Stimulated activated CD8-positive, alpha-beta memory T cell treated with anti-CD3 and anti-CD28 coated beads, Interleukin-4, amount 100 ng/mL, for 48 hours (primary cell): ENCODE data around the gene ANKRD31.
A peak's percentile ranks its signal among the peaks of the same experiment; 100 is the strongest.
"Not testable (repeated sequence)": the region's sequence is repeated elsewhere in the genome, so short reads cannot be mapped to it uniquely, and the experiment has no call there.

Source experiments
- DNase-seq: peaks from one replicate; pipeline ENCODE4 v3.0.0-alpha.2; 2020

The ANKRD31 gene

DNA sequence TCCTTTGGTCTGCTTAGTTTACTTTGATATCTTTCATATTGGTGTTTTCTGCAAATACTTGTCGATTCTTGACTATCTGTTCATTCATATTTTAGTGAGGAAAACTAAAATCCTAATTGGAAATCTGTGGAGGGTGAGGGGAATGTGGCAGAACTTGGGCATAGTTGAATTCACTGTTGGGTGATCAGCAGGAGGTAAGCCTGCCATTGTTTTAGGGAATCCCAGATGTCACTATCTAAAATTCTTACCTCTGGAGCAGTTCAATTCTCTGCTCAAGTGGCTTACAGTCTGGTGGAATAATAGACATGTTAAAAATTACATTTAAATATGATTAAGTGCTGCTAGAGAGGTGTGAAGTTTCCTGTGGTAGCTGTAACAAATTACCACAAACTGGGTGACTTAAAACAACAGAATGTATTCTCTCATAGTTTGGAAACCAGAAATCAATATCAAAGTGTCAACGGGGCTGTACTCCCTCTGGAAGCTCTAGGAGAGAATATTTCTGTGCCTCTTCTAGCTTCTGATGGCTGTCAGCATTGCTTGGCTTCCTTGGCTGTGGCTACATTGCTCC lies 94.0 kb downstream of the ANKRD31 start:
- no peak for DNase-seq

DNA sequence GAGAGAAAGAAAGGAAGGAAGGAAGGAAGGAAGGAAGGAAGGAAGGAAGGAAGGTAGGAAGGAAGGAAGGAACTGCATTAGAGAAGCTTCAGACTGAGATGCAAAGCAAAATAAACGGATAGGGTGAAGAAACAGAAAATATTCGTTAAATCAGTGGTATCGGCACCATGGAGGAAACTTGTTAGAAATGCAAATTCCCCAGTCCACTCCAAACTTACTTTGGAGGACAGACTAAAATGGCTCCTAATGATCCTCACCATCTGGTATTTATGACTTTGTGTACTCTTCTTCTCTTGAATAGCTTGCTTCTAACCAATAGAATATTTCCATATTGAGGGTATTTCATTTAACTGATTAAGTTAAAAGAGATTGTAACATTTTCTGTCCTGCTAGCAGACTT lies 96.4 kb downstream of the ANKRD31 start:
- no peak for DNase-seq

- no peak for DNase-seq
Measured at GRCh38 chr5:75138689-75139088, 98.0 kb downstream of the ANKRD31 start.

DNA sequence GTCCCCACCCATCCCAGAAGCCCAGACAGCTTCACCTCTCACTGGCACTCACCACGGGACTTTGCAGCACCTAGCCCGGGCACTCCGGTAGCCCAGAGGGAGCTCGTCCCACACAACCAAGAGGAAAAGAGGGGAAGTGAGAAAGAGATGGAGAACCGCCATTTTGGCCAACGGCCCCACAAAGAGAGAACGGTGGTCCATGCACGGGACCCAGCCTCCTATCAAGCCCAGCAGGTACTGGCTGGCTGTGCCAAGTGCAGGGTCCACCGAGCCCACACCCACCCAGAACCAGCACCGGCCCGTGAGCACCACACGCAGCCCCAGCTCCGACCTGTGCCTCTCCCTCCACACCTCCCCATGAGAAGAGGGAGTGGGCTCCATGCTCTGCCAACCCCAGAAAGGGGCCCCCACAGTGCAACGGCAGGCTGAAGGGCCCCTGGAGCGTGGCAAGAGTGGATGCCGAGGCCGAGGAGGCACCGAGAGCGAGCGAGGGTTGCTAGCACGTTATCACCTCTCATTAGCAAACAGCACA lies 105.8 kb downstream of the ANKRD31 start:
- no peak for DNase-seq

DNA sequence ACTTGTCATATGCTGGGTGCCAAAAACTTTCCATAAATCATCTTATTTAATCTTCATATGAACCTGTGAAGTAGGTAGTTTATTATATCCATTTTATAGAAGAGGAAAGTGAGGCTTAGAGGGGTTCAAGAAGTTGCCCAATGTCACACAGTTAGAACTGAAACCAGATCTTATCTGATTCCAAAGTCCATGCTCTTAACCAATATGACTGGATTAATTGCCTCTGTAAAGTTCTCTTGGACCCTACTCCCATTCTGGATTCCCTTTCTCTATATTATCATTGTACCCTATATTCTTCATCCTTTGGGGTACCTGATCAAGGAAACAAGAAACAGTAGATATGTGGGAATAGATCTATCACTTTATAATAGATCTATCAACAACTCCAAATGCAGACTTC lies 119.8 kb downstream of the ANKRD31 start:
- DNase-seq = no peak

GRCh38 chr5:75114311-75114710 lies 122.4 kb downstream of the ANKRD31 start:
- not testable (repeated sequence) for DNase-seq

GRCh38 chr5:75113354-75114113 lies 123.1 kb downstream of the ANKRD31 start:
- no peak for DNase-seq

GRCh38 chr5:75108931-75109596 lies 127.6 kb downstream of the ANKRD31 start:
- DNase-seq = no peak

DNA sequence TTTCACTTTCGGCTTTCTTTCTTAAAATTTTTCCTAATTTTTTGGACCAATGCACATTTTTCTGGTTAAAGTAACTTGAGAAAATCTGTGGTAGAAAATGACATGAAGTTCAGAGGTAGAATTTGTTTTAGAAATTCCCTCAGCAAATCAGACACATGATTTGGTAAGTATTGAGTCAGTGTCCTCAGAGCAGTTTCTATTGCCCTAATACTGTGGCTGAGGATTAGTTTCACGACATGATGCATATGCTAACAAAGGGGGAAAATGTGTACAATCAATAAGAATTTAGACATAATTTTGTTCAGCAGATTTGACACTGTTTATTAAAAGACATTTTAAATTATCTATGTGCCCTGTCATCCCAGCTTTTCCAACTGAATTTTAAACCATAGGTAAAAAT lies 128.2 kb downstream of the ANKRD31 start:
- DNase-seq = no peak

- DNase-seq = not testable (repeated sequence)
Measured at GRCh38 chr5:75095956-75096355, 140.7 kb downstream of the ANKRD31 start.

DNA sequence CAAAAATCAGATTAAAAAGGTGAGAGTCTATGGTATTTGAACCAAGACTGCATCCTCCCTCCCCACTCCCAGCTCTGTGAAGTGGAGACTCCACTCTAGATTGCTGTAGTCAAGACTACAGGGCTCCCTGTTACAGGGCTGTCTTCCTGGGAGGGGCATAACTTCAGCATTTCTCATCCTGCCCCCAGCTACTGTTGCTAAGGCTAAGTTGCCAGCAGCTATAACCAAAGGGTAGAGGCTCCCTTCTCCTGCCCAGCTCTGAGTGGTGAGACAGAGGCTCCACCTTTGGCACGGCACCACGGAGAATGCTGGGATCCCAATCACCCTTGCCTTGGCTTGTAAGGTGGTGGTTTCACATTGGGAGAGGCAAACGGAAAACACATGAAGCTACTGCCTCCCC lies 145.1 kb downstream of the ANKRD31 start:
- no peak for DNase-seq

DNA sequence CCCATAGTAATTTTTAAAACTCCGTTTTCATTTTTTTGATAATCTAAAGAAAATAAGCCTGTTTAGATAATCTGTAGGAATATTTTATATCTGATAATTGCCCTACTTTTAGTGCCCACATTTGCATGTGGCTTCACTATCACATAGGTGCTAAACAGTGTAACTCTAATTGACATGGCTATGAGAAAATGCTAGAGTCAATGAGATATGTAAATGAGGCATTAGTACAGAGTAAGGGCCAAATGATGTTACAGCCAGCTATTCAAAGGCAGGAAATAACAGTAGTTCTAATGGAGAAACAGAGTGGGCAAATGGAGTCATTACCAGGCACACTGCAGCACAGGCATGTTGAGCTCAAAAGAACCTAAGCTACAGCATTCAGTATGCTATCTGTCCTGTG lies 147.0 kb downstream of the ANKRD31 start:
- DNase-seq = no peak

DNA sequence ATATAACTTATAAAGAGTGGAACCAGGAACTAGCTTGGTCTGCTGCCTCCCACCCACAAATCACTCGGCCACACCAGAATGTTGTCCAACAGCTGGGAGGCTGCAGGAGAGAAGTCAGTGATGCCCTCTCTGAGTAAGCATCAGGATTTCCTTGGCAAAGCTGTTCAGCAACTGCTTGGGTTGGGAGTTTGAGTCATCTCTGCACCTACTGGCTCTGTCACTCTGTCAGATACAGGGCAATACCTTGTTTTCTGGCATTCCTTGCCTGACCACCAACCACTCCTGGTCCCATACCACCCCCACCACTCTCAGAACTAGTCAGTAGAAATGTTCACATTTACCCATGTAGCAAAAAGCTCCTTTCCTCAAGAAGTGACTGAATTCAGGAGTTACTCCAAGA lies 147.5 kb downstream of the ANKRD31 start:
- peak; percentile 59 for DNase-seq

GRCh38 chr5:75088648-75089047 lies 148.0 kb downstream of the ANKRD31 start:
- no peak for DNase-seq

DNA sequence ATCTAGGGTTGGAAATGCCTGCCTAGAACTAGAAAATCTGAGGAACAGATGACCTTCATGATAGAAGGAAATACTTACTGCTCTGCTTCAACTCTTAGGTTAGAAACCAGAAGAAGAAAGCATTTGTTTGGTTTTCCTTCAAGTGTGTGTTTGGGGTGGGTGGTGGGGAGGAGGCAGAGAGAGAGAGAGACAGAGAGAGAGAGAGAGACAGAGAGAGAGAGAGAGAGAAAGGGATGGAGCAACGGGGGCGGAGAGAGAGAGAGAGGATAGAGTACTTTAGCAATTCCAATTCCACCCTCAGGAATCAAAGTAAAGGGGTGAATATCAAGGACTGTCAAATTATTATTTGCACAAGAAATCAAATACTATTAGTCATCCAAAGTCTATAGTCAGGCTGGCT lies 155.2 kb downstream of the ANKRD31 start:
- no peak for DNase-seq

GRCh38 chr5:75079346-75079745 lies 157.3 kb downstream of the ANKRD31 start:
- DNase-seq = not testable (repeated sequence)

DNA sequence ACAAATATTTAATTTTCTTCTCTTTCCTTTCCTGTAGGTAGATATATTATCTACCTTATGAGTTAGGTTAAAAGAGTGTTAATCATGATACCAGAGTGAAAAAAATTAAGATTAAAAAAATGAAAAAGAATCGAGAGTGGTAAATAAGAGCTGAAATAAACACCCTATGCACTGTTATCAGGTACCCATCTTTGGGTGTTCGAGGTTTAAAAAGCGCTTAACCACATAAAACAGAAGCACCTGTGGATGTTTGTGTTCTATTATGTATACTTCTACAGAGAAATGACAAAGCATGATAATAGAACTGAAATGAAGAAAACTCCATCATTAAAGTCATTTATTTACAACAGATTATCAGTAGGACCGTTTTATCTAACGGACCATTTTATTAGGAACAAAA lies 158.7 kb downstream of the ANKRD31 start:
- DNase-seq = no peak

DNA sequence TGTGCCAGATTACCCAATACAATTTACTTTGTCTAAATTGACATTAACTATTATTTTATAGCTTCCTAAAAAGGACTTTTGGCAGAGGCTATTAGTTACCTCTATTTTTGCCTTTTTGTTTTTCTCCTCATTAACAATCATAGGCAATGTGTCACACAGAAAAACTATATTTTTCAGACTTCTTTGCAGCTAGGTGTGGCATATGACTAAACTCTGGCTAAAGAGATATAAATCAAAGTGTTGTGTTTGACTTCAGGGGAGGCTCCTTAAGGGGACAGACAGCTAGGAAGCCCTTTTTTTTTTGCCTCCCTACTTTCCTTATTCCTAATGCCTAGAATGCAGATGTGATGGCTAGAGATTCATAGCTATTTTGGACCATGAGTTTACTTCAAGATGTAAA lies 164.6 kb downstream of the ANKRD31 start:
- no peak for DNase-seq

DNA sequence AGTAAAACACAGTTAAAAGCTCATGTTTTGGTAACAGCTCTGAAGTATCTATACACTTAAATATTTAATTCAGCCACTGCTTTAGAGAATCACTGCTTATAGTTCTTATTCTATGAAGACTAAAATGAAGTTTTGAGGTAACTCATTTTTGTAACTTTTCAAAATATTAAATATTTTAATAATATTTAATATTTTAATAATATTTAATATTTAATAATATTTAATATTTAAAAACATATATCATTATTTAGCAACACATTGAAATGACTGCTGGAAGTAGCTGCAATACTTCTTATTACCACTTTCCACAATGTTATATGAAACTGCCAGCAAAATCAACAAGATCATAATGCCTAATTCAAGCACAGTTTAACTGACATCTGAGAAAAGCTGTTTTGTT lies 165.6 kb downstream of the ANKRD31 start:
- no peak for DNase-seq

DNA sequence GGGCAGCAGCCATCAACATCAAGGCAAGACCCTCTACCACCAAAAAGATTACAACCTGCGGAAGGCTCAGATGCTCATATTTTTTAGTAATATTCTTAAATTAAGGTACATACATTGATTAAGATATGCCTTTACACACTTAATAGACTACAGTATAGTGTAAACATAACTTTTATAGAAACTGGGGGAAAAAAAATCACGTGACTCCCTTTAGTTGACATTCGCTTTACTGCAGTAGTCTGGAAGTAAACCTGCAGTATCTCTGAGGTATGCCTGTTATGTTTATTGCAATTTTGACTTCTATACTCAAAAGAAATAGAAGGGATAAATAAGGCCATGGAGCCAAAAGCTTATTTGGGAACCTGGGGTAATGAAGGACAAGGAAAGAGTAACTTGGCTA lies 169.2 kb downstream of the ANKRD31 start:
- no peak for DNase-seq

DNA sequence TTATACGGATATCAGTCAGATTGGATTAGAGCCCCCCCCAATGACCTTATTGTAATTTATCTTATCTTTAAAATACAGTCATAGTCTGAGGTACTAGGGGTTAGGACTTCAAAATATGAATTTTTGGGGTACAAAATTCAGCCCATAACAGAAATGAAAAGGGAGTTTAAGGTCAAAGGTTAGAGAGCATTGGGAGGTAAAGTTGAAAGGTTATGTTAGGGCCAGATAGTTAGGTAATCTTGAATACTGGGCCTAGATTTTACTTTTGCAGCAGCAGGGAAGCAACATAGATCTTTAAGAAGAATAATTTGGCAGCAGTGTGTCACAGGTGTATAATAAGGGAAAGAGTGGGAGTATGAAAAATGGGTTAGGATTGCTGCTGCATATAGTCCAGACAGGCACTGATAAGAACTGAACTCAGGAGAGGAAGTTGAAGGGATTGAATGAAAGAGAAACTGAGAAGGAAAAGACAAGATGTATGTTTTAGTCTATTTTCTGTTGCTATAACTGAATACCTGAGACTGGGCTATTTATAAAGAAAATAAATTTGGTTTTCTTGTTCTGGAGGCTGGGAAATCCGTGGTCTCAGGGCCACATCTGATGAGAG lies 173.7 kb downstream of the ANKRD31 start:
- DNase-seq = no peak

GRCh38 chr5:75059912-75060545 lies 176.6 kb downstream of the ANKRD31 start:
- DNase-seq = no peak

DNA sequence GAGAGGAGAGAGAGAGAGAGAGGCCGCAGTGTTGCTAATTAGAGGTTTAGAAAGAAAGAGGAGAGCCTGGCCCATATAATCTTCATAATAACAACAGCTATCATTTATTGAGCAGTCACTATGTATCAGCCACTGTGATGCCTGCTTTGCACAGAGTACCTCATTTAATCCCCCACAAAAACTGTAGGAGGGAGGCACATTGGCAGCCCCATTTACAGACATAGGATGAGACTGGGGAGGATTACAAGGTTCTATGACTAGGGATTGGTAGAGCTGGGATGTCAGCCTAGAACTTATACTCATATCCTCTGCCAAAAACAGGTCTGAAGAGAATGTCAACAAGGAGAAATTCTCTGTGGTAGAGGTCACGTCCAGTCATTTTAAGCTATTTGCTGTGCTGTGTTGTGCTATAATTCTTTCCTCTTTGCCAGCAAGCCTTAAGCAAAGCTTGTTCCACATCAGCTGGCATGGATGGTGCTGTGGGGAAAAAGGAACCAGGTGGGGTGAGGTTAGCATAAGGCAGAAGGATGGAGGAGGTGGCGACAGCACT lies 177.6 kb downstream of the ANKRD31 start:
- DNase-seq = no peak
